Measurements from ENCODE around the gene NPS. TPM values are rescaled to one million over a fixed set of nuclear protein-coding genes. Genes with fewer than 3 reads are reported as not detected.

NPS gene
- polyA plus RNA-seq, 2 of the 4 experiments (the other 2 are of a cell fraction), result not detected

GRCh38 chr10:127522298-127522697, 26.8 kb upstream of the NPS start:
- no peak for FAIRE-seq
- H3K4me2 ChIP-seq, result no peak overlapping the region
- no peak overlapping the region for H3K4me3 ChIP-seq
- TF ChIP-seq, protein P1, sequence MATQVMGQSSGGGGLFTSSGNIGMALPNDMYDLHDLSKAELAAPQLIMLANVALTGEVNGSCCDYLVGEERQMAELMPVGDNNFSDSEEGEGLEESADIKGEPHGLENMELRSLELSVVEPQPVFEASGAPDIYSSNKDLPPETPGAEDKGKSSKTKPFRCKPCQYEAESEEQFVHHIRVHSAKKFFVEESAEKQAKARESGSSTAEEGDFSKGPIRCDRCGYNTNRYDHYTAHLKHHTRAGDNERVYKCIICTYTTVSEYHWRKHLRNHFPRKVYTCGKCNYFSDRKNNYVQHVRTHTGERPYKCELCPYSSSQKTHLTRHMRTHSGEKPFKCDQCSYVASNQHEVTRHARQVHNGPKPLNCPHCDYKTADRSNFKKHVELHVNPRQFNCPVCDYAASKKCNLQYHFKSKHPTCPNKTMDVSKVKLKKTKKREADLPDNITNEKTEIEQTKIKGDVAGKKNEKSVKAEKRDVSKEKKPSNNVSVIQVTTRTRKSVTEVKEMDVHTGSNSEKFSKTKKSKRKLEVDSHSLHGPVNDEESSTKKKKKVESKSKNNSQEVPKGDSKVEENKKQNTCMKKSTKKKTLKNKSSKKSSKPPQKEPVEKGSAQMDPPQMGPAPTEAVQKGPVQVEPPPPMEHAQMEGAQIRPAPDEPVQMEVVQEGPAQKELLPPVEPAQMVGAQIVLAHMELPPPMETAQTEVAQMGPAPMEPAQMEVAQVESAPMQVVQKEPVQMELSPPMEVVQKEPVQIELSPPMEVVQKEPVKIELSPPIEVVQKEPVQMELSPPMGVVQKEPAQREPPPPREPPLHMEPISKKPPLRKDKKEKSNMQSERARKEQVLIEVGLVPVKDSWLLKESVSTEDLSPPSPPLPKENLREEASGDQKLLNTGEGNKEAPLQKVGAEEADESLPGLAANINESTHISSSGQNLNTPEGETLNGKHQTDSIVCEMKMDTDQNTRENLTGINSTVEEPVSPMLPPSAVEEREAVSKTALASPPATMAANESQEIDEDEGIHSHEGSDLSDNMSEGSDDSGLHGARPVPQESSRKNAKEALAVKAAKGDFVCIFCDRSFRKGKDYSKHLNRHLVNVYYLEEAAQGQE (IDR thresholded peaks at IDR 0.05), result no peak
- TF ChIP-seq, protein P2, sequence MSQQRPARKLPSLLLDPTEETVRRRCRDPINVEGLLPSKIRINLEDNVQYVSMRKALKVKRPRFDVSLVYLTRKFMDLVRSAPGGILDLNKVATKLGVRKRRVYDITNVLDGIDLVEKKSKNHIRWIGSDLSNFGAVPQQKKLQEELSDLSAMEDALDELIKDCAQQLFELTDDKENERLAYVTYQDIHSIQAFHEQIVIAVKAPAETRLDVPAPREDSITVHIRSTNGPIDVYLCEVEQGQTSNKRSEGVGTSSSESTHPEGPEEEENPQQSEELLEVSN (IDR thresholded peaks at IDR 0.05; ENCODE audit: borderline replicate concordance, low read depth), result no peak
- TF ChIP-seq EHMT2 (IDR thresholded peaks at IDR 0.05; ENCODE audit: low read depth) (no peak), SMC3 (IDR thresholded peaks at IDR 0.05) (no peak)
- ChIA-PET POLR2A (no interaction called here), CTCF (interaction anchor here (0.8 to 1.1 kb wide), 2 partner anchors 8 to 279 kb away, joined by 3 read pairs; no protein-coding TSS in a partner anchor)
- H3K9me3 ChIP-seq, result no peaks in the 10 kb centered on the region
- no peak for DNase-seq (ENCODE audit: low read depth in 1 of 2, low spot score in 1 of 2)
- 6% methylated on average over 3 of the region's 3 CpGs for WGBS (ENCODE audit: missing lambda C conversion rate)
- peaks cover 3% of the 10 kb centered on the region; the same call in 1 of the 3 replicates for H3K4me1 ChIP-seq
- H3K27ac ChIP-seq, result no peak overlapping the region
- ATAC-seq, result no peak; a peak in 1 of 6 replicates

DNA sequence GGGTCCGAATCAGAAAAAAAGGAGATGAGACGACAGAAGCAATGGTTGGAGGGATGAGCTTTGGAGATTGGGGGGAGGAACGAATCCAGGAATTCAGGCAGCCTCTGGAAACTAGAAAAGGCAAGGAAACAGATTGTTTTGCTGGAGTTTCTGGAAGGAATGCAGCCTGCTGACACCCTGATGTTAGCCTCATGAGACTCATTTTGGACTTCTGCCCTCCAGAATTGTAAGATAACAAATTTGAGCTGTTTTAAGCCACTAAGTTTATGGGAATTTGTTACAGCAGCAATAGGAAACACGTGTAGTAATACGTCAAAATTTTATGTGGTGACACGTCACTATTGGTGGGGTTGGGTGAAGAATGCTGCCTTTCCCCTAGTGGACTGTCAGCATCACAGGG, 25.6 kb upstream of the NPS start:
- POLR2A ChIA-PET, result no interaction called here
- 39% methylated on average over 6 of the region's 6 CpGs for WGBS (ENCODE audit: missing lambda C conversion rate)
- FAIRE-seq, result no peak
- no peak for DNase-seq (ENCODE audit: low read depth in 1 of 2, low spot score in 1 of 2)
- Histone ChIP-seq H3K4me1 (peaks cover 3% of the 10 kb centered on the region; the same call in 1 of the 3 replicates), H3K27ac (no peak overlapping the region), H3K4me2 (no peak overlapping the region), H3K9me3 (no peaks in the 10 kb centered on the region), H3K4me3 (no peak overlapping the region)
- TF ChIP-seq HEYL (CRISPR knock-in tag; IDR thresholded peaks at IDR 0.05) (no peak), MAFK (IDR thresholded peaks at IDR 0.05; ENCODE audit: partially characterized antibody) (no peak), TFCP2L1 (CRISPR knock-in tag; IDR thresholded peaks at IDR 0.05) (no peak), RAD21 (conservative IDR thresholded peaks at IDR 0.05 in 1 of 2, IDR thresholded peaks at IDR 0.05 in 1 of 2) (no peak), CEBPB (IDR thresholded peaks at IDR 0.05) (no peak), MAX (IDR thresholded peaks at IDR 0.05) (no peak), ZFP36 (IDR thresholded peaks at IDR 0.05; ENCODE audit: borderline replicate concordance, partially characterized antibody) (no peak), SREBF2 (IDR thresholded peaks at IDR 0.05) (no peak), CHD2 (IDR thresholded peaks at IDR 0.05; ENCODE audit: low read length, partially characterized antibody) (no peak), CHD4 (IDR thresholded peaks at IDR 0.05; ENCODE audit: borderline replicate concordance) (no peak), FOSL2 (IDR thresholded peaks at IDR 0.05) (no peak), FOSL2 (CRISPR knock-in tag; IDR thresholded peaks at IDR 0.05) (no peak), SMC3 (IDR thresholded peaks at IDR 0.05) (no peak), NPAS2 (CRISPR knock-in tag; IDR thresholded peaks at IDR 0.05; ENCODE audit: borderline replicate concordance) (no peak)
- TF ChIP-seq, protein P2 (IDR thresholded peaks at IDR 0.05; ENCODE audit: borderline replicate concordance, low read depth), result no peak
- CTCF ChIA-PET, result interaction anchor here (0.8 kb wide), 1 partner anchor 278 kb away, joined by 3 read pairs; no protein-coding TSS in a partner anchor
- no peak for ATAC-seq

- WGBS (ENCODE audit: missing lambda C conversion rate), result 18% methylated on average over 1 of the region's 1 CpG
- Histone ChIP-seq H3K4me2 (no peak overlapping the region), H3K4me1 (peaks cover 3% of the 10 kb centered on the region; the same call in 1 of the 3 replicates), H3K4me3 (no peak overlapping the region), H3K9me3 (no peaks in the 10 kb centered on the region), H3K27ac (no peak overlapping the region)
- ChIA-PET POLR2A (no interaction called here), CTCF (no interaction called here)
- FAIRE-seq, result no peak
- ATAC-seq, result peak; percentile 70 to 80; a peak in 4 of 6 replicates
- DNase-seq (ENCODE audit: low read depth in 1 of 2, low spot score in 1 of 2), result peak; percentile 16 to 23
- TF ChIP-seq BHLHE40 (IDR thresholded peaks at IDR 0.05; ENCODE audit: low read depth, low read length) (no peak), HES2 (IDR thresholded peaks at IDR 0.05) (no peak), FOSL2 (IDR thresholded peaks at IDR 0.05) (no peak), FOSL2 (CRISPR knock-in tag; IDR thresholded peaks at IDR 0.05) (no peak), RCOR1 (IDR thresholded peaks at IDR 0.05; ENCODE audit: low read depth, low read length) (no peak), GATA3 (IDR thresholded peaks at IDR 0.05; ENCODE audit: borderline replicate concordance) (no peak), MYC (IDR thresholded peaks at IDR 0.05; ENCODE audit: borderline replicate concordance, low read length) (no peak), HOXA7 (CRISPR knock-in tag; IDR thresholded peaks at IDR 0.05) (no peak), CHD2 (IDR thresholded peaks at IDR 0.05; ENCODE audit: low read length, partially characterized antibody) (no peak), MAFK (IDR thresholded peaks at IDR 0.05; ENCODE audit: partially characterized antibody) (no peak)
Measured at GRCh38 chr10:127524229-127524628, 24.9 kb upstream of the NPS start.

Measured in A549 (cell line).